KMS-11 (cell line): ENCODE measurements around the gene PLCB2.

Experiments used
- H2AFZ ChIP-seq: fragments of 200-600 bp; sonication (generic); 2 replicates; pipeline ENCODE4 v1.6.1; 2016; ENCODE audit warnings: antibody characterized with exemption, mixed run types, low read depth
- H3K27ac ChIP-seq: fragments of 200-600 bp; sonication (generic); 2 replicates; pipeline ENCODE4 v1.6.1; 2016; ENCODE audit warnings: mild to moderate bottlenecking, mixed run types
- H3K27me3 ChIP-seq: fragments of 200-600 bp; sonication (generic); 2 replicates; pipeline ENCODE4 v1.6.1; 2017; ENCODE audit warnings: mild to moderate bottlenecking, low read depth, mixed run types, moderate library complexity; ENCODE audit not compliant: insufficient read depth
- H3K36me3 ChIP-seq: fragments of 200-600 bp; sonication (generic); 2 replicates; pipeline ENCODE4 v1.6.1; 2017; ENCODE audit warnings: mild to moderate bottlenecking, mixed run types; ENCODE audit not compliant: insufficient read depth
- H3K4me1 ChIP-seq: fragments of 200-600 bp; sonication (generic); 2 replicates; pipeline ENCODE4 v1.6.1; 2016; ENCODE audit warnings: mild to moderate bottlenecking, low read depth, mixed run types; ENCODE audit not compliant: poor library complexity, severe bottlenecking
- H3K4me2 ChIP-seq: fragments of 200-600 bp; sonication (generic); 2 replicates; pipeline ENCODE4 v1.7.0; 2016; ENCODE audit warnings: mild to moderate bottlenecking, mixed run types
- H3K4me3 ChIP-seq: fragments of 200-600 bp; sonication (generic); IDR thresholded peaks from 2 replicates; pipeline ENCODE4 v1.6.1; 2017; ENCODE audit warnings: low read depth, low read length, mixed read lengths; ENCODE audit not compliant: insufficient read depth
- H3K79me2 ChIP-seq: fragments of 200-600 bp; sonication (generic); 2 replicates; pipeline ENCODE4 v1.6.1; 2016; ENCODE audit warnings: low read depth, mixed run types; ENCODE audit not compliant: insufficient read depth
- H3K9ac ChIP-seq: fragments of 200-600 bp; sonication (generic); 2 replicates; pipeline ENCODE4 v1.6.1; 2016; ENCODE audit warnings: mild to moderate bottlenecking, mixed run types
- H4K20me1 ChIP-seq: fragments of 200-600 bp; sonication (generic); 2 replicates; pipeline ENCODE4 v1.6.1; 2016; ENCODE audit warnings: mild to moderate bottlenecking, mixed run types; ENCODE audit not compliant: insufficient read depth
- TF ChIP-seq, protein P1 (sequence below): fragments of 200-600 bp; sonication (generic); conservative IDR thresholded peaks from 2 replicates; pipeline ENCODE4 v1.6.1; 2017; ENCODE audit warnings: low read depth, mild to moderate bottlenecking, antibody characterized with exemption, low read length, moderate library complexity, mixed read lengths

PLCB2 gene

GRCh38 chr15:40266828-40267304, 40.9 kb downstream of the PLCB2 start:
- Histone ChIP-seq H3K79me2 (no peaks in the 10 kb centered on the region), H3K4me2 (no peak overlapping the region), H3K9ac (no peak overlapping the region), H2AFZ (no peak overlapping the region), H3K4me3 (no peak overlapping the region), H3K27ac (no peak overlapping the region), H3K27me3 (no peaks in the 10 kb centered on the region), H4K20me1 (no peaks in the 10 kb centered on the region), H3K36me3 (no peaks in the 10 kb centered on the region), H3K4me1 (no peaks in the 10 kb centered on the region)
- TF ChIP-seq, protein P1, sequence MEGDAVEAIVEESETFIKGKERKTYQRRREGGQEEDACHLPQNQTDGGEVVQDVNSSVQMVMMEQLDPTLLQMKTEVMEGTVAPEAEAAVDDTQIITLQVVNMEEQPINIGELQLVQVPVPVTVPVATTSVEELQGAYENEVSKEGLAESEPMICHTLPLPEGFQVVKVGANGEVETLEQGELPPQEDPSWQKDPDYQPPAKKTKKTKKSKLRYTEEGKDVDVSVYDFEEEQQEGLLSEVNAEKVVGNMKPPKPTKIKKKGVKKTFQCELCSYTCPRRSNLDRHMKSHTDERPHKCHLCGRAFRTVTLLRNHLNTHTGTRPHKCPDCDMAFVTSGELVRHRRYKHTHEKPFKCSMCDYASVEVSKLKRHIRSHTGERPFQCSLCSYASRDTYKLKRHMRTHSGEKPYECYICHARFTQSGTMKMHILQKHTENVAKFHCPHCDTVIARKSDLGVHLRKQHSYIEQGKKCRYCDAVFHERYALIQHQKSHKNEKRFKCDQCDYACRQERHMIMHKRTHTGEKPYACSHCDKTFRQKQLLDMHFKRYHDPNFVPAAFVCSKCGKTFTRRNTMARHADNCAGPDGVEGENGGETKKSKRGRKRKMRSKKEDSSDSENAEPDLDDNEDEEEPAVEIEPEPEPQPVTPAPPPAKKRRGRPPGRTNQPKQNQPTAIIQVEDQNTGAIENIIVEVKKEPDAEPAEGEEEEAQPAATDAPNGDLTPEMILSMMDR: no peak

- no peaks in the 10 kb centered on the region for H4K20me1 ChIP-seq
- no peak overlapping the region for H3K4me2 ChIP-seq
- no peak overlapping the region for H2AFZ ChIP-seq
- H3K79me2 ChIP-seq: no peaks in the 10 kb centered on the region
- no peaks in the 10 kb centered on the region for H3K4me1 ChIP-seq
- H3K27ac ChIP-seq: no peak overlapping the region
- no peaks in the 10 kb centered on the region for H3K36me3 ChIP-seq
- TF ChIP-seq, protein P1: no peak
- no peak overlapping the region for H3K9ac ChIP-seq
- H3K4me3 ChIP-seq: no peak overlapping the region
- no peaks in the 10 kb centered on the region for H3K27me3 ChIP-seq
Measured at GRCh38 chr15:40265875-40266274, 41.9 kb downstream of the PLCB2 start.

DNA sequence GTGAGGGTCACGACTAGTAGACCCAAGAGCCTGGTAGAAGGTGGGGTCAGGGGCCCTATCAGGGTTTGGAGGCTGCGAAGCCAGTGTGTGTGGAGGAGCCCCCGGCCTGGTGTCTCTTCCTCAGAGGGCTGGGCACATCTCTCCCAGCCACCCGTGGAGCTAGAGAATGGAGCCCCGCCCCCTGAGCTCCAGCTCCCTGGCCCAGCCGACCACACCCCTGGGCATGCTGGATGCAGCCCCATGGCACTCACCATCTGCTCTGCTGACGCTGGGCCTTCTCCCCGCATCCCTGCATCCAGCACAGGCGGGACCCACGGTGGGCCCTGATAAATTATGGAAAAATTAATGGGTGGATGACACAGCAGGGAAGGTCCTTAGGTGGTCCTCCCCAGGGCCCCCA, 42.4 kb downstream of the PLCB2 start:
- Histone ChIP-seq H3K27ac (no peak overlapping the region), H3K4me1 (no peaks in the 10 kb centered on the region), H3K27me3 (no peaks in the 10 kb centered on the region), H3K4me3 (no peak overlapping the region), H2AFZ (no peak overlapping the region), H3K36me3 (no peaks in the 10 kb centered on the region), H3K4me2 (no peak overlapping the region), H3K79me2 (no peaks in the 10 kb centered on the region), H3K9ac (no peak overlapping the region), H4K20me1 (no peaks in the 10 kb centered on the region)
- TF ChIP-seq, protein P1: no peak

DNA sequence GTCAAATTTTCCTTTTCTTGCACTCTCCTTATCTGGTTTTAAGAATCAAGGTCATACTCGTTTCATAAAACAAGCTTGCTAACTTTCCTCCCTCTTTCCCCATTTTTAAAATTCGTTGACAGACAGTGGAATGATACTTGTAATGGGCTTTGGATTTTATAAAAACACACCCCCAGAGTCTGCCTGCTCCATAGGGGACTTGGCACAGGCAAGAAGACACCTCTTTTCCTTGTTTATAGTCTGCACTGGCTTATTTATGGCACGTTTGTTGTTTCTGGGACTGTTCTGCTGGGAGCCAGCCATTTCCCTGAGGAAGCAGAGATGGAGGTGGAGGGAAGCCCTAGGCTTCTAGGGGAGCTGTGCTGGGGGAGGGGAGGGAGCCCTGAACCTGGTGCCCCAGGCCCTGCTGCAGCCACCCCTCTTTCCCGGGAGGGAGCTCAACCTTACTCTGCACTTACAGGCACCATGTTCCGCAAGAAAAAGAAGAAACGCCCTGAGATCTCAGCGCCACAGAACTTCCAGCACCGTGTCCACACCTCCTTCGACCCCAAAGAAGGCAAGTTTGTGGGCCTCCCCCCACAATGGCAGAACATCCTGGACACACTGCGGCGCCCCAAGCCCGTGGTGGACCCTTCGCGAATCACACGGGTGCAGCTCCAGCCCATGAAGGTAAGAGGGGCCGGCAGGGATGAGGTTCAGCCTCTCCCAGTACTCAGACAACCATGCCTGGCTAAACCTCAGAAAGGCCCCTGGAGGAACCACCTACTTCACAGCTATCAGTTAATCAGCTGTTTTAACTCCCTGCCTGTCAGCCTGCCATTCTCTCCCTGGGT, 43.2 kb downstream of the PLCB2 start:
- Histone ChIP-seq H3K27me3 (no peaks in the 10 kb centered on the region), H3K9ac (no peak overlapping the region), H3K4me1 (no peaks in the 10 kb centered on the region), H3K4me2 (no peak overlapping the region), H3K4me3 (no peak overlapping the region), H3K36me3 (no peaks in the 10 kb centered on the region), H2AFZ (no peak overlapping the region), H3K79me2 (no peaks in the 10 kb centered on the region), H4K20me1 (no peaks in the 10 kb centered on the region), H3K27ac (no peak overlapping the region)
- TF ChIP-seq, protein P1: no peak
